Measurements from ENCODE around the gene TRABD2A. TPM values are rescaled to one million over a fixed set of nuclear protein-coding genes. Genes with fewer than 3 reads are reported as not detected.

TRABD2A gene
- total RNA-seq, 1 donor from 2014 or later: 2.0 TPM

DNA sequence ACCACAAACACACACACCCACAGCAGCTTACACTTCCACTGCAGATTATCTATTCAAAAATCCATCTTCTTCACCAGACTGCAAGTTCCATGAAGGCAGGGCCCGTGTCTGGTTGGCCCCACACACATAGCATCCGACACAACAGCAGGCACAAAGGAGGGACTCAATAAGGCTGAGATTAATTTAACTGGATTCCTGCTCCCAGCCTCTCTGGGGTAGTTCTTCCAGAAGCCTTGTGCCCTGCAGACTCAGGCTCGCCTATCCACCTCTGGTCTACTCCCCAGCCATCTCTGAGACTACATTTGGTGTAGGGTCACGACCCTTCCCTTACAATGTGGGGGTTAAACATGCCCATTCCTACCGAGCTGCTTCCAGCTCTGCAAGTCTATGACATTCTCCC is 57.7 kb downstream of the TRABD2A start:
- Mint-ChIP-seq H3K4me1 (ENCODE audit: low read depth) (no peaks in the 10 kb centered on the region), H3K27me3 (no peaks in the 10 kb centered on the region), H3K27ac (no peak overlapping the region)

DNA sequence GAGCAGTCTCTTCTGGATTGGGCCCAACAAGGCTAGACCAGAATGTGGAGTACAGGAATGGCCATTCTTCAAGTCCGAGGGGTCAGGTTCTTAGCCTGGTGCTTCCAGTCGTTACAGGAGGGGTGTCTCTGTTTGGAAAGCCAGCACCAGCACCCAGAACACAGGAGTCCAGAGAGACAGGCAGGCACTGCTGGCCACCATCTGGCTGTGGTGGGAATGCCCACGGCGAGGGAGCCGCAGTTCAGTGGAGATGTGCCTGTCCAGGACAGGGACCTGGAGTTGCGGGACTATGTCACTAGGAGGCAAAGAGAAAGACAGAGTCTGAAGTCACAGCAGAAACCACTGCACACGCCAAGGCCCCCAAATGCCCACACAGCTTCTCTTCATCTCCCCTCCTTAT is 59.1 kb downstream of the TRABD2A start:
- no peak for DNase-seq (ENCODE audit: low spot score, unreplicated experiment)
- no peaks in the 10 kb centered on the region for H3K9me3 Mint-ChIP-seq (ENCODE audit: low read depth)
- H3K27me3 Mint-ChIP-seq: no peaks in the 10 kb centered on the region
- TF ChIP-seq, protein P1, sequence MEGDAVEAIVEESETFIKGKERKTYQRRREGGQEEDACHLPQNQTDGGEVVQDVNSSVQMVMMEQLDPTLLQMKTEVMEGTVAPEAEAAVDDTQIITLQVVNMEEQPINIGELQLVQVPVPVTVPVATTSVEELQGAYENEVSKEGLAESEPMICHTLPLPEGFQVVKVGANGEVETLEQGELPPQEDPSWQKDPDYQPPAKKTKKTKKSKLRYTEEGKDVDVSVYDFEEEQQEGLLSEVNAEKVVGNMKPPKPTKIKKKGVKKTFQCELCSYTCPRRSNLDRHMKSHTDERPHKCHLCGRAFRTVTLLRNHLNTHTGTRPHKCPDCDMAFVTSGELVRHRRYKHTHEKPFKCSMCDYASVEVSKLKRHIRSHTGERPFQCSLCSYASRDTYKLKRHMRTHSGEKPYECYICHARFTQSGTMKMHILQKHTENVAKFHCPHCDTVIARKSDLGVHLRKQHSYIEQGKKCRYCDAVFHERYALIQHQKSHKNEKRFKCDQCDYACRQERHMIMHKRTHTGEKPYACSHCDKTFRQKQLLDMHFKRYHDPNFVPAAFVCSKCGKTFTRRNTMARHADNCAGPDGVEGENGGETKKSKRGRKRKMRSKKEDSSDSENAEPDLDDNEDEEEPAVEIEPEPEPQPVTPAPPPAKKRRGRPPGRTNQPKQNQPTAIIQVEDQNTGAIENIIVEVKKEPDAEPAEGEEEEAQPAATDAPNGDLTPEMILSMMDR (IDR thresholded peaks at IDR 0.05; ENCODE audit: unreplicated experiment): no peak
- H3K36me3 Mint-ChIP-seq (ENCODE audit: insufficient read depth): no peaks in the 10 kb centered on the region
- no peaks in the 10 kb centered on the region for H3K4me1 Mint-ChIP-seq (ENCODE audit: low read depth)
- no peak overlapping the region for H3K4me3 Mint-ChIP-seq (ENCODE audit: low read depth)
- H3K27ac Mint-ChIP-seq: no peak overlapping the region

More for the DNA sequence above, 57.7 kb downstream of the TRABD2A start:
- TF ChIP-seq, protein P1 (IDR thresholded peaks at IDR 0.05; ENCODE audit: unreplicated experiment): no peak
- Mint-ChIP-seq H3K36me3 (ENCODE audit: insufficient read depth) (no peaks in the 10 kb centered on the region), H3K9me3 (ENCODE audit: low read depth) (no peaks in the 10 kb centered on the region), H3K4me3 (ENCODE audit: low read depth) (no peak overlapping the region)
- DNase-seq (ENCODE audit: low spot score, unreplicated experiment): no peak

DNA sequence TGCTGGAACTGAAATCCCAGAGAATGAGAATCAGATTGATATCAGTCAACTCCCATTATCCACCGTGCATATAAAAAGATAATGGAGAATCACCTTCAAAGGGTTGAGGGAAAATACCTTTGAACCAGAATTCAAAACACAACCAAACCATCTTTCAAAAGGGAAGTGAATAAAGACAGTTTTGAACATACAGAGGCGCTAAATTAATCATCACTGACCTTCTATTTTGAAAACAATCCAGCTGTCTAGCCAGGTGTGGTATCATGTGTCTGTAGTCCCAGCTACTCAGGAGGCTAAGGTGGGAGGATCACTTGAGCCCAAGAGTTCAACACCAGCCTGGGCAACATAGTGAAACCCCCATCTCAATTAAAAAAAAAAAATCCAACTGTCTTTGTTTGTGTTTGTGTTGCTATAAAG is 63.6 kb downstream of the TRABD2A start:
- TF ChIP-seq, protein P1 (IDR thresholded peaks at IDR 0.05; ENCODE audit: unreplicated experiment): no peak
- no peaks in the 10 kb centered on the region for H3K9me3 Mint-ChIP-seq (ENCODE audit: low read depth)
- no peaks in the 10 kb centered on the region for H3K36me3 Mint-ChIP-seq (ENCODE audit: insufficient read depth)
- no peaks in the 10 kb centered on the region for H3K27me3 Mint-ChIP-seq
- H3K27ac Mint-ChIP-seq: no peak overlapping the region
- H3K4me1 Mint-ChIP-seq (ENCODE audit: low read depth): no peaks in the 10 kb centered on the region
- H3K4me3 Mint-ChIP-seq (ENCODE audit: low read depth): no peak overlapping the region
- no peak for DNase-seq (ENCODE audit: low spot score, unreplicated experiment)

GRCh38 chr2:84816426-84817026 is 64.4 kb downstream of the TRABD2A start:
- TF ChIP-seq, protein P1 (IDR thresholded peaks at IDR 0.05; ENCODE audit: unreplicated experiment): no peak
- H3K27me3 Mint-ChIP-seq: no peaks in the 10 kb centered on the region
- no peaks in the 10 kb centered on the region for H3K9me3 Mint-ChIP-seq (ENCODE audit: low read depth)
- no peak overlapping the region for H3K27ac Mint-ChIP-seq
- H3K36me3 Mint-ChIP-seq (ENCODE audit: insufficient read depth): no peaks in the 10 kb centered on the region
- no peaks in the 10 kb centered on the region for H3K4me1 Mint-ChIP-seq (ENCODE audit: low read depth)
- H3K4me3 Mint-ChIP-seq (ENCODE audit: low read depth): no peak overlapping the region
- no peak for DNase-seq (ENCODE audit: low spot score, unreplicated experiment)

GRCh38 chr2:84815146-84815545 is 65.7 kb downstream of the TRABD2A start:
- no peaks in the 10 kb centered on the region for H3K27me3 Mint-ChIP-seq
- no peak overlapping the region for H3K4me3 Mint-ChIP-seq (ENCODE audit: low read depth)
- TF ChIP-seq, protein P1 (IDR thresholded peaks at IDR 0.05; ENCODE audit: unreplicated experiment): no peak
- H3K9me3 Mint-ChIP-seq (ENCODE audit: low read depth): no peaks in the 10 kb centered on the region
- no peaks in the 10 kb centered on the region for H3K36me3 Mint-ChIP-seq (ENCODE audit: insufficient read depth)
- no peak for DNase-seq (ENCODE audit: low spot score, unreplicated experiment)
- H3K27ac Mint-ChIP-seq: no peak overlapping the region
- no peaks in the 10 kb centered on the region for H3K4me1 Mint-ChIP-seq (ENCODE audit: low read depth)

All from progenitor cell of endocrine pancreas (in vitro differentiated cells).